Adrenal gland (tissue), 12 donors: ENCODE results near the gene MORN4. TPM values are rescaled to one million over a fixed set of nuclear protein-coding genes. Genes with fewer than 3 reads are reported as not detected.

ENCODE experiments used
- DNase-seq, 7 donors: peaks; one replicate each; pipeline ENCODE4 v3.0.0-alpha.2; 2019 to 2020
- H3K27ac ChIP-seq, 5 donors: fragments of 200-600 bp; sonication (generic) in 4 of 5; 1 replicate in 3 of 5; 2 replicates in 2 of 5; pipeline versions ENCODE4 v1.5.1 to v1.8.0; 2016 to 2020; ENCODE audit warnings: mild to moderate bottlenecking in 1 of 5
- H3K27me3 ChIP-seq: fragments of 200-600 bp; 2 replicates; pipeline ENCODE4 v1.8.0; 2021
- H3K36me3 ChIP-seq, 2 donors: fragments of 200-600 bp; replicated peaks in 1 of 2; 1 replicate in 1 of 2; 2 replicates in 1 of 2; pipeline versions ENCODE4 v1.5.1 to v1.8.0; 2018 to 2022
- H3K4me1 ChIP-seq, 2 donors: fragments of 200-600 bp; replicated peaks in 1 of 2; 1 replicate in 1 of 2; 2 replicates in 1 of 2; pipeline versions ENCODE4 v1.5.1 to v1.8.0; 2018 to 2021
- H3K4me3 ChIP-seq, 4 donors: fragments of 200-600 bp; sonication (generic) in 3 of 4; one replicate each; pipeline ENCODE4 v1.5.1; 2016 to 2018
- H3K9me3 ChIP-seq, 3 donors: fragments of 200-600 bp; sonication (generic) in 1 of 3; replicated peaks in 1 of 3; 1 replicate in 2 of 3; 2 replicates in 1 of 3; pipeline versions ENCODE4 v1.5.1 to v1.8.0; 2016 to 2021
- POLR2A ChIP-seq, 2 donors: fragments of 450-650 bp; IDR thresholded peaks; one replicate each; pipeline ENCODE4 v1.6.1; 2017; ENCODE audit warnings: antibody characterized with exemption in 2 of 2, mild to moderate bottlenecking in 2 of 2, moderate library complexity in 1 of 2
- WGBS, 4 donors: extraction: QIAGEN DNeasy Blood & Tissue Kit in 2 of 4; methylation state at CpG; one replicate each; pipeline versions ENCODE4 v1.1.5 to v1.1.7; 2013 to 2017; 5-methylcytosine and 5-hydroxymethylcytosine counted together
- intact Hi-C, 2 donors: fragments of 100-400 bp; cut with DNase I; formaldehyde crosslinking; loops; one replicate each; pipeline versions ENCODE4 v1.14.1 to v1.15.0; 2022 to 2023
- polyA plus RNA-seq, 3 donors: library from polyadenylated mRNA; stranded (reverse); fragments of 200-250 nt in 2 of 3; fragments of 350-450 nt in 1 of 3; fragmentation: Illumina TruSeq in 1 of 3; extraction: RNeasy Lipid Tissue Mini Kit (QIAGEN cat#74804) in 1 of 3; gene quantifications; one replicate each; pipeline ENCODE4 v1.2.3, GENCODE V29; 2013 to 2014
- total RNA-seq, 9 donors: library from RNA; depleted of rRNA in 4 of 9; stranded (reverse); fragments of >200 nt in 4 of 9; fragments of 120-200 nt in 1 of 9; fragmentation: NEBNext Ultra II Directional in 1 of 9; extraction: Animal tissue kit (Norgen Biotek cat#: 25700) in 1 of 9; gene quantifications; one replicate each; pipeline versions ENCODE4 v1.1.0 to v1.2.4, GENCODE V29; 2013 to 2023
- TF ChIP-seq, protein P1 (sequence below), 6 experiments: fragments of 450-650 bp in 4 of 6; fragments of 200-600 bp in 2 of 6; sonication (generic) in 1 of 6; IDR thresholded peaks; 1 replicate in 5 of 6; 2 replicates in 1 of 6; pipeline versions ENCODE4 v1.5.1 to v1.8.0; 2016 to 2021; ENCODE audit warnings: antibody characterized with exemption in 6 of 6, mild to moderate bottlenecking in 2 of 6, moderate library complexity in 1 of 6
- donor health status: healthy with polysubstance abuse.
- donor health status: Bipolar disorder and iron deficiency.
- donor health status: DM: yes; HTN: yes; CAD: no.
- donor health status: DM: no; HTN: no; CAD: no.
- donor health status: DM: no; HTN: no; CAD: no.
- donor health status: DM: yes; HTN: yes; CAD: no.

MORN4 gene
- total and polyA plus RNA-seq, 12 donors, result 1.6 to 15.0 (median 8.0) TPM

DNA sequence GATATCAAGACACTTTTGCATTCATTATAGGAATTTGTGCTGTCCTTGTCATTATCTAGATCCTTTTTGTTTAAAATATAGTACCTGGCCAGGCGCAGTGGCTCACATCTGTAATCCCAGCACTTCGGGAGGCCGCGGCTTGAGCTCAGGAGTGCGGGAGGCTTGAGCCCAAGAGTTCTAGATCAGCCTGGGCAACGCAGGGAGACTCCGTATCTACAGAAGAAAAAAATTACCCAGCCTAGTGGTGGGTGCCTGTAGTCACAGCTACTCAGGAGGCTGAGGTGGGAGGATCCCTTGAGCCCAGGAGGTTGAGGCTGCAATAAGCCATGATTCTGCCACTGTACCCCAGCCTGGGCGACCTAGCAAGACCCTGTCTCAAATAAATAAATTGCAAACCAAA is 621 bp upstream of the MORN4 start:
- Histone ChIP-seq H3K27ac (peak overlapping the region in 2 of 5 donors; percentile 59 to 74), H3K4me1 (peaks cover 6% of the 10 kb centered on the region in 2 donors), H3K4me3 (peak overlapping the region in 2 of 4 donors; percentile 82 to 95), H3K27me3 (no peaks in the 10 kb centered on the region), H3K36me3 (no peaks in the 10 kb centered on the region), H3K9me3 (no peaks in the 10 kb centered on the region)
- DNase-seq, result peak in 1 of 7 donors; percentile 10
- WGBS, 4 donors, result 66 to 82% (median 67%) methylated on average over 8 of the region's 8 CpGs
- intact Hi-C loops, result no loop called here
- no peak for TF ChIP-seq POLR2A (IDR thresholded peaks at IDR 0.05)
- TF ChIP-seq, protein P1, sequence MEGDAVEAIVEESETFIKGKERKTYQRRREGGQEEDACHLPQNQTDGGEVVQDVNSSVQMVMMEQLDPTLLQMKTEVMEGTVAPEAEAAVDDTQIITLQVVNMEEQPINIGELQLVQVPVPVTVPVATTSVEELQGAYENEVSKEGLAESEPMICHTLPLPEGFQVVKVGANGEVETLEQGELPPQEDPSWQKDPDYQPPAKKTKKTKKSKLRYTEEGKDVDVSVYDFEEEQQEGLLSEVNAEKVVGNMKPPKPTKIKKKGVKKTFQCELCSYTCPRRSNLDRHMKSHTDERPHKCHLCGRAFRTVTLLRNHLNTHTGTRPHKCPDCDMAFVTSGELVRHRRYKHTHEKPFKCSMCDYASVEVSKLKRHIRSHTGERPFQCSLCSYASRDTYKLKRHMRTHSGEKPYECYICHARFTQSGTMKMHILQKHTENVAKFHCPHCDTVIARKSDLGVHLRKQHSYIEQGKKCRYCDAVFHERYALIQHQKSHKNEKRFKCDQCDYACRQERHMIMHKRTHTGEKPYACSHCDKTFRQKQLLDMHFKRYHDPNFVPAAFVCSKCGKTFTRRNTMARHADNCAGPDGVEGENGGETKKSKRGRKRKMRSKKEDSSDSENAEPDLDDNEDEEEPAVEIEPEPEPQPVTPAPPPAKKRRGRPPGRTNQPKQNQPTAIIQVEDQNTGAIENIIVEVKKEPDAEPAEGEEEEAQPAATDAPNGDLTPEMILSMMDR (IDR thresholded peaks at IDR 0.05), result peak in 3 of 6 experiments; percentile 31 to 41 (median 35)

- H3K4me3 ChIP-seq, result no peak overlapping the region
- H3K9me3 ChIP-seq, result no peaks in the 10 kb centered on the region
- H3K27me3 ChIP-seq, result no peaks in the 10 kb centered on the region
- H3K4me1 ChIP-seq, result peaks cover 6% of the 10 kb centered on the region in 2 donors
- H3K36me3 ChIP-seq, result no peaks in the 10 kb centered on the region
- TF ChIP-seq POLR2A (IDR thresholded peaks at IDR 0.05), result no peak
- TF ChIP-seq, protein P1 (IDR thresholded peaks at IDR 0.05), result no peak
- no peak for DNase-seq
- H3K27ac ChIP-seq, result no peak overlapping the region
- intact Hi-C loops, result no loop called here
Measured at GRCh38 chr10:97631098-97631497, 2.2 kb downstream of the MORN4 start.

DNA sequence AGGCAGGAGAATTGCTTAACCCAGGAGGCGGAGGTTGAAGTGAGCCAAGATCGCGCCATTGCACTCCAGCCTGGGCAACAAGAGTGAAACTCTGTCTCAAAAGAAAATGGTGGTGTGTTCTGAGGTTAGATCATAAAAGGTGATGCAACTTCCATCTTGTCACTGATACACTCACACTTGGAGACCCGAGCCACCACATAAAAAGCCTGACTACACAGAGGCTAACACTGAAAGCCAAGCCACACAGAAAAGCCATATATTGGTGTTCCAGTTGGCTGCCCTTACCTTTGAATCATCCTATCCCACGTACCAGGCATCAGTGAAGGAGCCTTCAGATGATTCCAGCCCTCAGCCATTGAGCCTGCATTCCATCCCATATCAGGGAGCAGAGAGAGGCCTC is 4.0 kb downstream of the MORN4 start:
- intact Hi-C loops, result no loop called here
- 93 to 100% (median 97%) methylated on average over 5 of the region's 5 CpGs for WGBS, 4 donors
- H3K27me3 ChIP-seq, result no peaks in the 10 kb centered on the region

GRCh38 chr10:97628228-97628627 is 5.1 kb downstream of the MORN4 start:
- Histone ChIP-seq H3K36me3 (no peaks in the 10 kb centered on the region), H3K27ac (no peak overlapping the region), H3K4me1 (peaks cover 0 to 6% of the 10 kb centered on the region in 2 donors), H3K27me3 (no peaks in the 10 kb centered on the region), H3K9me3 (no peaks in the 10 kb centered on the region), H3K4me3 (no peak overlapping the region)
- no peak for DNase-seq
- WGBS, 4 donors, result 85 to 91% (median 89%) methylated on average over 3 of the region's 3 CpGs
- intact Hi-C loops, result no loop called here
- TF ChIP-seq, protein P1 (IDR thresholded peaks at IDR 0.05), result no peak
- TF ChIP-seq POLR2A (IDR thresholded peaks at IDR 0.05), result no peak

More for the DNA sequence above, 4.0 kb downstream of the MORN4 start:
- TF ChIP-seq, protein P1 (IDR thresholded peaks at IDR 0.05), result no peak
- no peak for TF ChIP-seq POLR2A (IDR thresholded peaks at IDR 0.05)
- no peak for DNase-seq
- no peaks in the 10 kb centered on the region for H3K9me3 ChIP-seq
- H3K27ac ChIP-seq, result no peak overlapping the region
- H3K4me3 ChIP-seq, result no peak overlapping the region
- peaks cover 6% of the 10 kb centered on the region in 2 donors for H3K4me1 ChIP-seq
- H3K36me3 ChIP-seq, result no peaks in the 10 kb centered on the region
